Osteocyte (in vitro differentiated cells): Measurements from ENCODE around the gene HSPH1. TPM values are rescaled to one million over a fixed set of nuclear protein-coding genes. Genes with fewer than 3 reads are reported as not detected.

ENCODE experiments used
- DNase-seq: peaks from one replicate; pipeline ENCODE4 v3.0.0; 2021; ENCODE audit warnings: mixed read lengths; ENCODE audit not compliant: unreplicated experiment; ENCODE audit errors: extremely low spot score
- H3K27ac Mint-ChIP-seq: one replicate; pipeline ENCODE4 v1.8.0; 2021; ENCODE audit warnings: mild to moderate bottlenecking, mixed read lengths; ENCODE audit not compliant: unreplicated experiment
- H3K27me3 Mint-ChIP-seq: one replicate; pipeline ENCODE4 v1.8.0; 2021; ENCODE audit warnings: mixed read lengths; ENCODE audit not compliant: unreplicated experiment
- H3K36me3 Mint-ChIP-seq: one replicate; pipeline ENCODE4 v1.8.0; 2021; ENCODE audit warnings: mixed read lengths; ENCODE audit not compliant: unreplicated experiment
- H3K4me1 Mint-ChIP-seq: one replicate; pipeline ENCODE4 v1.8.0; 2021; ENCODE audit warnings: mixed read lengths; ENCODE audit not compliant: unreplicated experiment
- H3K4me3 Mint-ChIP-seq: one replicate; pipeline ENCODE4 v1.8.0; 2021; ENCODE audit warnings: mild to moderate bottlenecking, moderate library complexity, mixed read lengths; ENCODE audit not compliant: unreplicated experiment
- H3K9me3 Mint-ChIP-seq: one replicate; pipeline ENCODE4 v1.8.0; 2021; ENCODE audit warnings: mixed read lengths; ENCODE audit not compliant: unreplicated experiment
- total RNA-seq: library from RNA; stranded (reverse); gene quantifications from 2 replicates; pipeline ENCODE4 v1.2.1, GENCODE V29; 2021
- TF ChIP-seq, protein P1 (sequence below): fragments of 200-600 bp; sonication (generic); IDR thresholded peaks from 2 replicates; pipeline ENCODE4 v1.5.0; 2021; ENCODE audit warnings: antibody characterized with exemption, mild to moderate bottlenecking, moderate library complexity

Gene HSPH1
- total RNA-seq, 1 donor from 2014 or later = 75.5 TPM

DNA sequence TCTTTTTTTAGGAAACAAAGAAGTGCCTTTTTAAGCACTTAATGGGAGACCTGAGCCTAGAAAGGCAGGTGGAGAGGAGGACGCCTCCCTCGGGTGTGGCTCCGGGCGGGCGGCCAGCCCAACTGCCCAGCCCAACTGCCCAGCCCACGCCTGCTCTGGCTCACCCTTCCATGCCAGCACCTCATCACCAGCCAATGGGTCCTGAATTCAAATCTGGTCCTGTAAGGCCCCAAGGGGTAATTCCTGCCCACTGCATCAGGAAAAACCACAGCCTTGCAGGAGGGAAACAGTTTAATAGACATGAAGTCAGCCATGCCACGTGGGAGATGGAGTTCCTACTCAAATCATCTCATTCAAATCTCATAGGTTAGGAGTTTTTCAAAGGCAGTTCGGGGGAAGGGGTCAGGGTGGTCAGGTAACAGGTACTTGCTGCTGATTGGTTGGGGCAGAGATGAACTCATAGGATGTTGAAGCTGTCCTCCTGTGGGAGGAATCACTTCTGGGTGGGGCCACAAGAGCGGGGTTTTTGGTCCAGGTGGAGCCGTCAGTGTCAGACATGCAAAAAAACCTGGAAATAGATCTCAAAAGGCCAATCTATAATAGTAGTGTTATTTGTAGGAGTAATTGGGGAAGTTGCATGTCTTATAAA, 64.9 kb downstream of the HSPH1 start:
- H3K4me3 Mint-ChIP-seq = no peak overlapping the region
- peaks cover 72% of the 10 kb centered on the region for H3K27me3 Mint-ChIP-seq
- no peak for DNase-seq
- H3K36me3 Mint-ChIP-seq = no peaks in the 10 kb centered on the region
- TF ChIP-seq, protein P1, sequence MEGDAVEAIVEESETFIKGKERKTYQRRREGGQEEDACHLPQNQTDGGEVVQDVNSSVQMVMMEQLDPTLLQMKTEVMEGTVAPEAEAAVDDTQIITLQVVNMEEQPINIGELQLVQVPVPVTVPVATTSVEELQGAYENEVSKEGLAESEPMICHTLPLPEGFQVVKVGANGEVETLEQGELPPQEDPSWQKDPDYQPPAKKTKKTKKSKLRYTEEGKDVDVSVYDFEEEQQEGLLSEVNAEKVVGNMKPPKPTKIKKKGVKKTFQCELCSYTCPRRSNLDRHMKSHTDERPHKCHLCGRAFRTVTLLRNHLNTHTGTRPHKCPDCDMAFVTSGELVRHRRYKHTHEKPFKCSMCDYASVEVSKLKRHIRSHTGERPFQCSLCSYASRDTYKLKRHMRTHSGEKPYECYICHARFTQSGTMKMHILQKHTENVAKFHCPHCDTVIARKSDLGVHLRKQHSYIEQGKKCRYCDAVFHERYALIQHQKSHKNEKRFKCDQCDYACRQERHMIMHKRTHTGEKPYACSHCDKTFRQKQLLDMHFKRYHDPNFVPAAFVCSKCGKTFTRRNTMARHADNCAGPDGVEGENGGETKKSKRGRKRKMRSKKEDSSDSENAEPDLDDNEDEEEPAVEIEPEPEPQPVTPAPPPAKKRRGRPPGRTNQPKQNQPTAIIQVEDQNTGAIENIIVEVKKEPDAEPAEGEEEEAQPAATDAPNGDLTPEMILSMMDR = no peak
- H3K27ac Mint-ChIP-seq = no peak overlapping the region
- no peaks in the 10 kb centered on the region for H3K9me3 Mint-ChIP-seq
- no peaks in the 10 kb centered on the region for H3K4me1 Mint-ChIP-seq

DNA sequence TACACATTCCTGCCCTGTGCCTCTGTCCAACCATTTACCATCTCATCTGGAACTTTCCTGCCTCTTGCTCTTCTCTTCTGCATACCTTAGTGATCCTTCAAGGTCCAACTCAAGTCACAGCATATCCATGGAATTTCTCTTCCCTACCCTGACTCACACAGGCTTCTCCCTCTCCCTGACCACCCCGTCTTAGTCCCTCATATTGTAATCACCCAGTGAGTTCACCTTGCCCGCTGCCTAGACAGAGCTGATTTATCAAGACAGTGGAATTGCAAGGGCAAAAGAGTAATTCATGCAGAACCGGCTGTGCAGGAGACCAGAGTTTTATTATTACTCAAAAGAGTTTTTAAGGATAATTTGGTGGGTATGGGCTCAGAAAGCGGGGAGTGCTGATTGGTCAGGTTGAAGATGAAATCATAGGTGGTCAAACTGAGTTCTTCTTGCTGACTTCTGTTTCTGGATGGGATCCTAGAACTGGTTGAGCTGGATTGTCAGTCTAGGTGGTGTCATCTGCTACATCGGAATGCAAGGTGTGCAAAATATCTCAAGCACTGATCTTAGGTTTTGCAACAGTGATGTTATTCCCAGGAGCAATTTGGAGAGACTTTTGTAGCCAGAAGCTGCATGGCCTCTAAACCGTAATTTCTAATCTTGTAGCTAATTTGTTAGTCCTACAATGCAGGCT, 67.2 kb downstream of the HSPH1 start:
- Mint-ChIP-seq H3K9me3 (no peaks in the 10 kb centered on the region), H3K27ac (no peak overlapping the region), H3K4me1 (no peaks in the 10 kb centered on the region), H3K27me3 (peaks cover 59% of the 10 kb centered on the region), H3K4me3 (no peak overlapping the region), H3K36me3 (no peaks in the 10 kb centered on the region)
- no peak for DNase-seq
- TF ChIP-seq, protein P1 = no peak

DNA sequence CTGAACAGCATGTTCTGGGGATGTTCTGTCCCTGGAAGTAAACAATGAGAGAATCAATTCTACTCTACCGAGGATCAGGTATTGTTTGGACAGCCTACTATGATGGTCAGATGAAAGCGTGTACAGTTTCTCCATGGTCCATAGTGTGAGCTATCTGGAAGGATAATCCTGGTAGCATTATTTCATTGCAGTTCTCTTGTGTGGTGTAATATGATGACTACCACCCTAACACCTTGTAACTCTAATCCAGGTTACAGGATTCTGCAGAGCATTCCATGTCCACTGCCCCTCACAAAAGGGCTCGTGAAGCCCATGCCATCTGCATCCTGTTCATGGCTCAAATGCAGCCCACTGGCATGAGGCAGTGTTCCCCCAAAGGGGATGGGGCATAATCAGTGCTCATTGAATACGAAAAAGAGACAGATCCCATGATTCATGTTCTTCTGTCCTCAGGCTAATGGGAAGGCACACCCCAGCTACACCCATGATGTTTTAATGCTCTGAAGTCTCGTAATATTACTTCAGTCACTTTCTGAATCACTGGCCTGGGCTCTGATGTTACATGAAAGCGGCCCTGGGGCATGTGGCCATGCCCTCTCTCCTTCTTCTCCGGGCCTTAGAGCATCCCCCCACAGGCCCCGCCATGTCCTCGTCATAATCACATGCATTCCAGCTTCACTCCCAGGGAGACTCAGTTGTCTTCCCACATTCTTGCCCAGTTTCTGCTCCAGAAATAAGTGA, 68.4 kb downstream of the HSPH1 start:
- no peak overlapping the region for H3K4me3 Mint-ChIP-seq
- no peaks in the 10 kb centered on the region for H3K36me3 Mint-ChIP-seq
- peaks cover 50% of the 10 kb centered on the region for H3K27me3 Mint-ChIP-seq
- H3K4me1 Mint-ChIP-seq = no peaks in the 10 kb centered on the region
- no peaks in the 10 kb centered on the region for H3K9me3 Mint-ChIP-seq
- TF ChIP-seq, protein P1 = no peak
- no peak for DNase-seq
- no peak overlapping the region for H3K27ac Mint-ChIP-seq

DNA sequence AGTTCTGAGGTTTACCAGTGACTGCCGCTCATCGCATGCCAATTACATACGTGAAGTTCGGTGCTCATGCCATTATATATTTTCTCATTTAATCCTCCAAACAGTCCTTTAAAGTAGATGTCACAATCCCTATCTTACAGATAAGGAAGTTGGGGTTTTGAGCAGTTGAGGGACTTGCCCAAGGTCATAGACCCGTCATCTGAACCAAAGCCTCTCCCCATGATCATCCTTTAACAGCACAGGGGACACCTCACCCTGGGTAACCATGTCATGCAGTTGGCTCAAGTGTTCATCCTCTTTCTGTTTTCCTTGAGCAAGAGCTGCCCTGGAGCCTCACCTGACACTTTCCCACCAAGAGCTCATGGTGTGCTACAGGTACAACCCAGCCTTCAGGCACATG, 69.1 kb downstream of the HSPH1 start:
- H3K36me3 Mint-ChIP-seq = no peaks in the 10 kb centered on the region
- no peak overlapping the region for H3K27ac Mint-ChIP-seq
- TF ChIP-seq, protein P1 = no peak
- H3K9me3 Mint-ChIP-seq = no peaks in the 10 kb centered on the region
- H3K27me3 Mint-ChIP-seq = peaks cover 46% of the 10 kb centered on the region
- DNase-seq = no peak
- no peaks in the 10 kb centered on the region for H3K4me1 Mint-ChIP-seq
- no peak overlapping the region for H3K4me3 Mint-ChIP-seq
